ENCODE results near the gene DDX25.

Gene DDX25

DNA sequence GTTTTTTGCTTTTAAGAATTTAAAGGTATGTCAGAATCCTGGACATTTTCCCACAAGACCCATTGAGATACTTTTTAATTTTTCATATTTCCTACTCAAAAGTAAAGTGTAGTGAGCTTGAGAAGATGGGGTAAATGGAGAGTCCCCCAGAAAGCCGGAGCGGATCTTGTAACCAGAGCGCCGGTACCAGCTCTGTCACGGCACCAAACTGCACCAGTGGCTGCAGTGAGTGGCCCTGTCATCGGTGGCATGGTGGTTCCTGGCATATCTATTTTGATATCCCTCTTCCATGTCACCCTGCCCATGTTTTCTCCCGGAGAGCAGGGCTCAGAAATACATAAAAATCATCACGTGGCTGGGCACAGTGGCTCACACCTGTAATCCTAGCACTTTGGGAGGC, 19.3 kb downstream of the DDX25 start:
- no peak for DNase-seq (ENCODE audit: low read depth)
- no peak overlapping the region for H3K4me3 ChIP-seq (ENCODE audit: low read depth, low read length)
- TF ChIP-seq CTCF (IDR thresholded peaks at IDR 0.05; ENCODE audit: low read depth, low read length, missing control alignments), result no peak

DNA sequence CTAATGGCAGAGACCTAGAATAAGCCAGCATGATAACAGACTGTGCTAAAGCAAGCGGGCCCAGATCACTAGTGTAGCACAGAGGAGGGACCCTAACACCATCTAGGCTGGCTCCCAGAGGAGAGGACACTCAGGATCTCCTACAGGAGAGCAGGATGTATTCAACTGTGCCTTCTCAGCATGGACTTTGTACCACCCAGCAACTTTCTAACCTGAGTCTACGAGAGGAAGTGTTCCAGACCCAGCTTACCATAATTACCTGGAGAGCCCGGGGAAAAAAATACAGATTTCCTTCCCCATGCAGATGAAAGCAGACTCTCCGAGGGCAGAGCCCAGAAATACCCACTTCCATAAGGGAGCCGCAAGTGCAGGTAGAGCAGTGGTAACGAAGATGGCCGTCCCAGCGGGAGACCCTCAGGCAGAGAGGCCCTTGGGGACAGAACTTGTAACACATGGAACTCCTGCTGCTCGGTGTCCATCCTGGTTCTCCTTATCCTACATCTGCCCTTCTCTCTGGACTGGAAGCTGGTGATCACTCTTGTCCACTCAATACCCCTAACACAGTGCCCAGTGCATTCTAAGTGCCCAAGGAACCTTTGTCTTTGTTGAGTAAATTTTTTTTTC, 20.2 kb downstream of the DDX25 start:
- no peak for TF ChIP-seq CTCF (IDR thresholded peaks at IDR 0.05; ENCODE audit: low read depth, low read length, missing control alignments)
- no peak for DNase-seq (ENCODE audit: low read depth)

GRCh38 chr11:125925247-125925740, 21.0 kb downstream of the DDX25 start:
- no peak for TF ChIP-seq CTCF (IDR thresholded peaks at IDR 0.05; ENCODE audit: low read depth, low read length, missing control alignments)
- DNase-seq (ENCODE audit: low read depth), result no peak
- no peak overlapping the region for H3K4me3 ChIP-seq (ENCODE audit: low read depth, low read length)

More for the DNA sequence above, 20.2 kb downstream of the DDX25 start:
- H3K4me3 ChIP-seq (ENCODE audit: low read depth, low read length), result no peak overlapping the region

- no peak overlapping the region for H3K4me3 ChIP-seq (ENCODE audit: low read depth, low read length)
- DNase-seq (ENCODE audit: low read depth), result no peak
- no peak for TF ChIP-seq CTCF (IDR thresholded peaks at IDR 0.05; ENCODE audit: low read depth, low read length, missing control alignments)
Measured at GRCh38 chr11:125925804-125926203, 21.5 kb downstream of the DDX25 start.

- no peak for TF ChIP-seq CTCF (IDR thresholded peaks at IDR 0.05; ENCODE audit: low read depth, low read length, missing control alignments)
- no peak overlapping the region for H3K4me3 ChIP-seq (ENCODE audit: low read depth, low read length)
- no peak for DNase-seq (ENCODE audit: low read depth)
Measured at GRCh38 chr11:125926682-125927081, 22.4 kb downstream of the DDX25 start.

DNA sequence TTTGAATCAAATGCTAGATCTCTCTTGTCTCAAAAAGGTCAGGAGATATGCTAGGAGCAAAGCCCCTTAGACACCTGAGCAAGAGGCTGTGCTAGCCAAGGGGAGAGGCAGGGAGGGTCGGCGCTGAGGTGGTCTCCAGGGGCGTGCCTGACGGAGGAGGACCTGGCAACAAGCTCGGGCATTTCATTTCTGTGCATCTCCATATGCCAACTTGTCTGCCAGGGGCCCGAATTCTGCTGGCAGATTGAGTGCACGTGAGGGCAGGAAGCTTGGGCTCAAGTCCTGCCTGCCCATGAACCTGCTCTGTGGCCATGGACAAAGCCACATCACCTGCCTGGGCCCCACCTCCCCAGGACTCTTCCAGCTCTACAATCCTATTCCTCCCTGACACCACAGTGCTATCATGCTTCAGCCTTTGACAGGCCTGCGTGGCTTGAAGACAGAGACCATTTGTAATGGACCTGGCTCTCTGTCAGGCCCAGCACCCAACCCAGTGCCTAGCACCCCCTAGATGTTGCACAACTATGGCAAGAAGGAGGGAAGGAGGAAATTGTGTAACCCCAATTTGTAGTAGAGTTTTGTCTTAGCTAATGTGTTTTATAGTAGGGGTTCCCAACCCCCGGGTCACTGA, 25.3 kb downstream of the DDX25 start:
- DNase-seq (ENCODE audit: low read depth), result no peak
- no peak for TF ChIP-seq CTCF (IDR thresholded peaks at IDR 0.05; ENCODE audit: low read depth, low read length, missing control alignments)
- H3K4me3 ChIP-seq (ENCODE audit: low read depth, low read length), result no peak overlapping the region

GRCh38 chr11:125930076-125930450, 25.8 kb downstream of the DDX25 start:
- DNase-seq (ENCODE audit: low read depth), result no peak
- TF ChIP-seq CTCF (IDR thresholded peaks at IDR 0.05; ENCODE audit: low read depth, low read length, missing control alignments), result no peak
- no peak overlapping the region for H3K4me3 ChIP-seq (ENCODE audit: low read depth, low read length)
